HG03457 (cell line): ENCODE results near the gene C9orf43.
"Not testable (repeated sequence)": the region's sequence is repeated elsewhere in the genome, so short reads cannot be mapped to it uniquely, and the experiment has no call there.

Experiments used
- ATAC-seq: cut with Tn5 transposase; IDR thresholded peaks from one replicate; pipeline ENCODE4 v1.9.1; 2021; ENCODE audit warnings: moderate number of reproducible peaks; ENCODE audit not compliant: unreplicated experiment

C9orf43 gene

DNA sequence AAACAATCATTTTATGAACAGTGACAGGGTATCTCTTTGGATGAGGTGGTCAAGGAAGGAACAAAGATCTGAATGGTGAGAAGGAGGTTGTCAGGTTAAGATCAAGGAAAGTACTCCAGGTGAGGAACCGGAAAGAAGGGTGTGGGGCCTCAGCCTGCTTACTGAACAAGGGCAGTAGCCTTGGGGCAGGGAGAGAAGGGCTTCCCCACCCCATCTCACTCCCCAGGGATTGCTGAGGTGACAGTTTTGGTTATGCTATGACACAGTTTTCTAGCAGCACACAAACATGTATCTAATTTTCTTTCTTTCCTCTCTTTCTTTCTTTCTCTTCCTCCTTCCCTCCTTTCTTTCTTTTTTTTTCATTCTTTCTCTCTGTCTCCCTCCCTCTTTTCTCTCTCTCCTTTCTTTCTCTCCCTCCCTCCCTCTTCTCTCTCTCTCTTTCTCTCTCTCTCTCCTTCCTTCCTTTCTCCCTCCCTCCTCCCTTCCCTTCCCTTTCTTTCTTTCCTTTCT, 29.6 kb upstream of the C9orf43 start:
- no peak for ATAC-seq

GRCh38 chr9:113381441-113381840, 29.1 kb upstream of the C9orf43 start:
- not testable (repeated sequence) for ATAC-seq

DNA sequence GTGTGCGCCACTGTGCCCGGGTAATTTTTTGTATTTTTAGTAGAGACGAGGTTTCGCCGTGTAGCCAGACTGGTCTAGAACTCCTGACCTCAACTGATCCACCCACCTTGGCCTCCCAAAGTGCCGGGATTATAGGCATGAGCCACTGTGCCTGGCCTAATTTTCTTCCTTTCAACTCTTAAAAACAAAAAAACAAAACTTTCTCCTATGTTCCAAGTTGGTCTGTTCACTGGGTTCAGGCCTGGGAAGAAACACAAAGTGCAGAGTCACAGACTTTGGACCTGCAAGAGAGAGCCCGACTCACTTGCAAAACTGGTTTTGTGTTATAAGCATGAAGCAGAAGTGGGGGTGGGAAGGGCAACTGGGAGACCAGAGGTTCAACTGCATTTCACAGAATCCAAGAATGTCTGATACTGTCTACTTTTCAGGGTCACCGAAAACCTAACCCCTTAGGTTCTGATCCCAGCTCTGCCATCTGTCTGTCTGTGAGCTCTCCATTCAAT, 28.6 kb upstream of the C9orf43 start:
- no peak for ATAC-seq

- no peak for ATAC-seq
Observed at GRCh38 chr9:113386571-113387393, 23.8 kb upstream of the C9orf43 start.

GRCh38 chr9:113387560-113388230, 22.9 kb upstream of the C9orf43 start:
- no peak for ATAC-seq

DNA sequence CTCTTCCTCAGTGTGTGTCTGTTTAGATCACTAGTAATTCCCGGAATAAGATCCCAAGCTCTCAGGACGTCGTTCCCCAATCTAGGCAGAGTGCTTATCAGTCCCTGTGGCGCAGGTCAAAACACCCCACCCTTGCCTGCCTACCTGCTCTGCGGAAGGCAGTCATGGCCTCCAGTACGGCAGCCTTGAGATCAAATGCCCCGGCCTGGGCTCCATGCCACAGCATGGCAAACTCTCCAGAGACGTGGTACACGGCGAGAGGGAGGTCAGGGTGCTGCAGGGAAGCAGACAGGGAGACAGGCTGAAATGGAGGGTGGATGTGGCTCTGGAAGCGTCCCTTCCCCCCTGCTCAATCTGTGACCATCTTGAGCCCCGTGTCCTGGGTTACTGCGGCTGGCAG, 21.7 kb upstream of the C9orf43 start:
- no peak for ATAC-seq

DNA sequence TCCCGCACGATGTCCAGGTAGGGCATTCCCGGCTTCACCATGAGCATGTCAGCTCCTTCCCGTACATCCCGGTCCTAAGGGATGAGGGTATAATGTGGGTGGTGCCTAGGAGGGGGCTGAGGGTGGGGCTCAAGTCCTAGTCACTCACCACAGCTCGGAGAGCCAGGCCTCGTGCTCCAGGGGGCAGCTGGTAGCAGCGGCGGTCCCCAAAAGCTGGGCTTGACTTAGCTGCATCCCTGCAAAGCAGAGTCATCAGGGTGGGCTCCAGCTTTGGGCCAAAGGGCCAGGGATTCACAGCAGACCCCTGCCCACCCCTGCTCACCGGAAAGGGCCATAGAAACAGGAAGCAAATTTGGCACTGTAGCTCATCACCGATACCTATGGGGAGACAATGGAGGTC, 21.1 kb upstream of the C9orf43 start:
- no peak for ATAC-seq

- no peak for ATAC-seq
Observed at GRCh38 chr9:113390192-113390960, 20.2 kb upstream of the C9orf43 start.

GRCh38 chr9:113391917-113392316, 18.6 kb upstream of the C9orf43 start:
- no peak for ATAC-seq

GRCh38 chr9:113393281-113393680, 17.3 kb upstream of the C9orf43 start:
- no peak for ATAC-seq

GRCh38 chr9:113395000-113395861, 15.3 kb upstream of the C9orf43 start:
- ATAC-seq, result no peak

- no peak for ATAC-seq
Observed at GRCh38 chr9:113397203-113397631, 13.3 kb upstream of the C9orf43 start.

GRCh38 chr9:113398796-113399195, 11.8 kb upstream of the C9orf43 start:
- ATAC-seq, result no peak

DNA sequence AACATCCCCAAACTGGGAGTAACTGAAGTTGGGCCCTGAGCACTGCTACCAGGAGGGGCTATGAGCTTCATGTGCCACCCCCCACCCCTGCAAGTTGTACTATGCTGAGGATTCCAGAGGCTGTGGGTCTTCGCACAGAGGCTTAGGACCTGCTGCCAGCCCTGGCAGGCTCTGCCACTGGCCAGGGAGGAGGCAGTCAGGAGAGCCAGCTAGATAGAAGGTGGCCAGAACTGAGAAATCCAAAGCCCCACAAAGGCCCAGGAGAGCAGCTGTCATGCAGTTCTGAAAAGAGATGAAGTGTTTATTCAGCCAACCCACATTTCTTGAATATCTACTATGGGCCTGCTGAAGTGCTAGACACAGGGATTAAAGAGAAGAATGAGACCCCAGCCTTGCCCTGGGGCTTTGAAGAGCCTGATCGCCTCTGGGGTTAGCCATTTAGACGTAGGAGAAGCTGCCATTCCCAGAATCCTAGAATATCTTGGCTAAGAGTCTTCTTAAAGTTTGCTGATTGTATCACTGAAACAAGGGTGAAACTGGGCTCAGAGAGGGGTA, 10.8 kb upstream of the C9orf43 start:
- ATAC-seq, result no peak

GRCh38 chr9:113401027-113401792, 9.3 kb upstream of the C9orf43 start, which contains the start of gene ALAD:
ALAD (minus strand) TSS chr9:113401284; CDS start chr9:113393559, 7,725 bp downstream.
- peak; percentile 96 for ATAC-seq

DNA sequence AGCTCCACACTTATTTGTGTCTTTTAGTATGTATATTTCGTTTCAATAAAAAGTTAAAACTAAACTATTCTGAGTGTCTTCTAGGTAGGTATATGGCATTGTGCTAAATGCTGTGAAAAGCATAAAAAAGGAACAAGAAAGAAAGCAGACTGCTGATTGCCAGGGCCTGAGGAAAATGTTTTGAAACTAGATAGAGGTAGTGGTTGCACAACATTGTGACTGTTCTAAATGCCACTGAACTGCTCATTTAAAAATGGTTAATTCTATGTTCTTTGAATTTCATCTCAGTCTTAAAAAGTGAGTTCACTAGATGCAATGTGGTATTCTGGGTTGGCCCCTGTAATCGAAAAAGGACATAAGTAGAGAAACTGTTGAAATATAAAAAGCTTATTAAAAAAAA, 6.9 kb upstream of the C9orf43 start:
- ATAC-seq, result no peak

DNA sequence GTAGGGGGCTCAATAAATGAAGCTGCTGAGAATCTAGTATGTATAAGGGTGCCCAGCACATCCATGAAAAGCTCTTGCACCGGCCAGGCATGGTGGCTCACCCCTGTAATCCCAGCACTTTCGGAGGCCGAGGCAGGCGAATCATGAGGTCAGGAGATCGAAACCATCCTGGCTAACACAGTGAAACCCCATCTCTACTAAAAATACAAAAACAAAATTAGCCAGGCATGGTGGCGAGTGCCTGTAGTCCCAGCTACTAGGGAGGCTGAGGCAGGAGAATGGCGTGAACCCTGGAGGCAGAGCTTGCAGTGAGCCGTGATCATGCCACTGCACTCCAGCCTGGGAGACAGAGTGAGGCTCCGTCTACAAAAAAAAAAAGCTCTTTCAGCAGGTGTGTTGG, 4.2 kb upstream of the C9orf43 start:
- ATAC-seq, result not testable (repeated sequence)

DNA sequence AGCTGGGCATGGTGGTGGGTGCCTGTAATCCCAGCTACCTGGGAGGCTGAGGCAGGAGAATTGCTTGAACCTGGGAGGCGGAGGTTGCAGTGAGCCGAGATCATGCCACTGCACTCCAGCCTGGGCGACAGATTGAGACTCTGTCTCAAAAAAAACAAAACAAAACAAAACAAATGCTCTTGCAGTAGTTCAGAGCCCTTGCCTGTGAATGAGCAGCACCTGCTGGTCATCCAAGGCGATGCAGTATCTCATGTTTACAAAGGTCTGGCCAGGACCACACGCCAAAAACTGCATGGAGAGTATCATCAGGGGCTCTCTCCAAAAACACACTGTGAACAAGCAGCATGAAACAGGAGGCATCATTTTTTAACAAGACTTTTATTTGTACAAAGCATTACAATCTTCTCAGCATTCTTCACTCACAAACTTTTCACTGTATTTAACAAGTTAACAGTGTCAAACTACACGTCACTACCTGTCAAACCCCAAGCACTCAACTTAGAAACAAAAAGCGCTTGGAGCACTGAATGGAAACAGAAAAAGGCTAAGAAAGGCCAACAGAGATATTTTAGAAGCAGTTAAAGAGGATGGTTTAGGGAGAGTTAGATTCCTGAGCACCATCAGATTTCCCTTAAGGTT, 3.6 kb upstream of the C9orf43 start:
- not testable (repeated sequence) for ATAC-seq

DNA sequence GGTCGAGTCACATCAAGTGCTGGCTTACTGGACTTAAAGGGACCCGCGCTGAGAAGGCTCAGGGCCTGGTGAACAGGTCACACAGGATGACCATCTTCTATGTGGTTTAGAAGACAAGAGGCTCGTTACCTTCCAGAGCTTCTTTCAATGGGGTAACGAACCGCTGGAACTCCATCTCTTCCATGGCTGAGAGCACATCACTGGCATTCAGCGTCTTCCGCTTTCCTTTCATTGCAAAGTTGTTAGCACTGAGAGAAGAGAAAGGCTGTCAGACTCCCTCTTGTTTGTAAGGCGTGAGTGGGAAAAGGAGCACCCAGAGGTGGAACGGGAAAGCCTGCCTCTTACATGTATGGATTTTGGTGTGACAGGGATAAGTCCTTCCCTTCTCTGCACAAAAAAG, 1.1 kb upstream of the C9orf43 start:
- no peak for ATAC-seq
